HFF-Myc (cell line): ENCODE measurements around the gene SYT6.

ENCODE experiments used
- DNase-seq: peaks from one replicate; pipeline ENCODE4 v3.0.0-alpha.2; 2011; ENCODE audit warnings: low read depth; ENCODE audit errors: extremely low read depth
- H3K4me3 ChIP-seq: replicated peaks from 2 replicates; pipeline ENCODE4 v1.5.1; 2011; ENCODE audit warnings: low read depth, mild to moderate bottlenecking, control low read depth, low read length
- CTCF ChIP-seq: IDR thresholded peaks from 2 replicates; pipeline ENCODE4 v1.5.1; 2012; ENCODE audit warnings: mild to moderate bottlenecking, low read depth, low read length, control low read depth; ENCODE audit errors: missing control alignments

The SYT6 gene

GRCh38 chr1:114169509-114169908 lies 15.8 kb upstream of the SYT6 start:
- DNase-seq: no peak
- TF ChIP-seq CTCF: no peak

GRCh38 chr1:114167226-114167625 lies 13.6 kb upstream of the SYT6 start:
- DNase-seq: no peak
- no peak overlapping the region for H3K4me3 ChIP-seq
- no peak for TF ChIP-seq CTCF

More at GRCh38 chr1:114169509-114169908, 15.8 kb upstream of the SYT6 start:
- no peak overlapping the region for H3K4me3 ChIP-seq

GRCh38 chr1:114164840-114165543 lies 11.3 kb upstream of the SYT6 start:
- no peak for TF ChIP-seq CTCF
- no peak overlapping the region for H3K4me3 ChIP-seq
- no peak for DNase-seq

GRCh38 chr1:114159941-114160340 lies 6.3 kb upstream of the SYT6 start:
- no peak for TF ChIP-seq CTCF
- no peak overlapping the region for H3K4me3 ChIP-seq
- no peak for DNase-seq

- no peak for DNase-seq
- no peak for TF ChIP-seq CTCF
These were observed 3.6 kb upstream of the SYT6 start for GRCh38 chr1:114157275-114157660.

GRCh38 chr1:114156538-114157274 lies 3.0 kb upstream of the SYT6 start:
- TF ChIP-seq CTCF: no peak
- H3K4me3 ChIP-seq: no peak overlapping the region
- DNase-seq: no peak

More at GRCh38 chr1:114157275-114157660, 3.6 kb upstream of the SYT6 start:
- H3K4me3 ChIP-seq: no peak overlapping the region
